GM13977 (cell line): ENCODE measurements around the gene PDIA4.

Experiments
- DNase-seq: peaks from one replicate; pipeline ENCODE4 v3.0.0; 2012; ENCODE audit warnings: low spot score
- CTCF ChIP-seq: IDR thresholded peaks from 2 replicates; pipeline ENCODE4 v1.5.1; 2012; ENCODE audit warnings: mild to moderate bottlenecking, control low read depth; ENCODE audit not compliant: insufficient read depth; ENCODE audit errors: extremely low read depth, missing control alignments
- in situ Hi-C: fragments of 300-500 bp; cut with MboI; formaldehyde crosslinking; loops from one replicate; pipeline ENCODE4 v1.12.0; 2022; ENCODE audit warnings: low sequenced_read_pairs, low pct_unique_long_range_greater_than_20kb, mixed read lengths, inconsistent platforms; ENCODE audit not compliant: unreplicated experiment

PDIA4 gene

DNA sequence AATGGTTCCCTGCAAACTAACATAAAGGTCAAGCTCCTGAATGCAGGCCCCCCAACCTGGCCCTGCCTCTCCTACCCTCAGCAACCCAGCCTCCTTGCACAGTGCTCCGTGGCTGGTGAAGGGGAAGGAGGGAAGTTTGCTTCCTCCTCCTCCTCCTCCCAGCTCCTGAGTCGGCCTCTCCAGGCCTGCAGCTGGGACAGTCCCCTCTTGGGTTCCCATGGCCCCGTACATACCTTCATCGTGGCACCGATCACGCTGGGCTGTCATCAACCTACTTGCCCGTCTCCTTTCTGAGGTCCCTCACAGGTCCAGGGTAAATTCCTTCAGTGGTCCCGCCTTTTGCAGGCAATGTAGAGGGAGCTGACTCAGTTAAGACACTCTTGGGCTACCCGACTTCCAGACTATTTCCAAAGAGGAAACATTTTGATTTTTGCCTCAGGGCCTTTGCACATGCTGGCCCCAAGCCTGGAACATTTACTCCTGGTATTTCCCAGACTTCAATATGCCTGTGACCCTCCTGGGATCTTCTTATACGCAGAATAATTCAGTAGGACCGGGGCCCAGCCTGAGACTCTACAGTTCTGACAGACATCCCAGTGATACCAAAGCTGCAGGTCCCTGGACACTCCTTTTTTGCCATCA lies 26.8 kb downstream of the PDIA4 start:
- no peak for DNase-seq
- in situ Hi-C loops, result no loop called here
- no peak for TF ChIP-seq CTCF

DNA sequence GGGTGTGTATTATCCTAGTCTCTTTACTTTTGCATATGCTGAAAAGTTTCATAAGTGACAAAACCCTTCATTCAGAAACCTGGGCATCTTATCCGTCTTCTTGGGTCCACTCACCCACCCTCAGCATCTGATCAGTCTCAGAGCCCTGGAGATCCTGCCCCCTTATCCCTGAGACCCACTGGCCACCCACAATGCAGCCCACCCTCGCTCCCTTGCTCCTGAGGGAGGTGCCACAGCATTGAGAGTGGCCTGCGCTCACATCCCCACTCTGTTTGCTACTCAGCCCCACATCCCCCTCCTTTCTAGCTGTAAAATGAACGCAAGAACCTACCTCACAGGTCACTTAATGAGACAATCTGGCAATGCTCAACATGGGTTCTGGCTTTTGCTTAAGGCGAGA lies 27.3 kb downstream of the PDIA4 start:
- TF ChIP-seq CTCF, result no peak
- in situ Hi-C loops, result no loop called here
- no peak for DNase-seq

DNA sequence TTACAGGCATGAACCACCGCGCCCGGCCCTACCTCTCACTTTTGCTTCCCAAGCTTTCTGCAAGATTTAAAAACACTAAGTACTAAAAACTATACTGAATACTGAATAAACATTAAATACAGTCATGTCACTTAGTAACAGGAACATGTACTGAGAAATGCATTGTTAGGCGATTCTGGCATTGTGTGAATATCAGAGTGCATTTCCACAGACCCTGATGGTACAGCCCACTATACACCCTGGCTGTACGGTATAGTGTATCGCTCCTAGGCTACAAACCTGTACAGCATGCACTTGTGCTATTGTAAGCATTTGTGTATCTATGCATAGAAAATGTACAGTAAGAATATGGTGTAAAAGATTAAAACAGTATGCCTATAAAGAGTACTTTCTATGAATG lies 29.1 kb downstream of the PDIA4 start:
- TF ChIP-seq CTCF, result no peak
- in situ Hi-C loops, result no loop called here
- no peak for DNase-seq

- in situ Hi-C loops, result no loop called here
- no peak for TF ChIP-seq CTCF
- no peak for DNase-seq
Measured at GRCh38 chr7:148997497-148997896, 30.8 kb downstream of the PDIA4 start.

GRCh38 chr7:148994576-148994975 lies 33.7 kb downstream of the PDIA4 start:
- TF ChIP-seq CTCF, result no peak
- in situ Hi-C loops, result no loop called here

GRCh38 chr7:148993193-148993592 lies 35.1 kb downstream of the PDIA4 start:
- DNase-seq, result no peak
- in situ Hi-C loops, result no loop called here

More at GRCh38 chr7:148994576-148994975, 33.7 kb downstream of the PDIA4 start:
- DNase-seq, result no peak

More at GRCh38 chr7:148993193-148993592, 35.1 kb downstream of the PDIA4 start:
- TF ChIP-seq CTCF, result no peak
